HG02970 (cell line): ENCODE results near the gene STYXL1.

Source experiments
- ATAC-seq: cut with Tn5 transposase; IDR thresholded peaks from one replicate; pipeline ENCODE4 v1.9.1; 2021; ENCODE audit warnings: mild to moderate bottlenecking, moderate library complexity, moderate number of reproducible peaks; ENCODE audit not compliant: unreplicated experiment, low FRiP score

The STYXL1 gene

GRCh38 chr7:75995052-75995471 lies 52.7 kb downstream of the STYXL1 start:
- ATAC-seq = no peak

- peak; percentile 81 for ATAC-seq
These were observed 53.3 kb downstream of the STYXL1 start, which contains the start of gene TMEM120A for GRCh38 chr7:75994388-75995051. Gene TMEM120A (minus strand): TSS chr7:75994595. CDS start chr7:75994570, 25 bp downstream.

GRCh38 chr7:75993689-75994387 lies 54.0 kb downstream of the STYXL1 start:
- no peak for ATAC-seq

- no peak for ATAC-seq
These were observed 55.6 kb downstream of the STYXL1 start for GRCh38 chr7:75992083-75992755.

GRCh38 chr7:75991531-75992082 lies 56.2 kb downstream of the STYXL1 start:
- ATAC-seq = no peak

GRCh38 chr7:75989500-75990388 lies 58.1 kb downstream of the STYXL1 start:
- ATAC-seq = no peak

GRCh38 chr7:75988568-75989499 lies 59.0 kb downstream of the STYXL1 start:
- ATAC-seq = no peak

GRCh38 chr7:75987805-75988567 lies 59.8 kb downstream of the STYXL1 start:
- no peak for ATAC-seq

GRCh38 chr7:75987026-75987804 lies 60.6 kb downstream of the STYXL1 start:
- ATAC-seq = no peak

GRCh38 chr7:75986147-75986781 lies 61.5 kb downstream of the STYXL1 start:
- no peak for ATAC-seq

- no peak for ATAC-seq
These were observed 62.2 kb downstream of the STYXL1 start for GRCh38 chr7:75985518-75986146.

- no peak for ATAC-seq
These were observed 62.7 kb downstream of the STYXL1 start for GRCh38 chr7:75985009-75985517.

GRCh38 chr7:75984130-75985008 lies 63.4 kb downstream of the STYXL1 start:
- ATAC-seq = no peak

- no peak for ATAC-seq
These were observed 64.2 kb downstream of the STYXL1 start for GRCh38 chr7:75983471-75984129.
